HepG2 (cell line): ENCODE data around the gene NANOGP8. TPM values are rescaled to one million over a fixed set of nuclear protein-coding genes. Genes with fewer than 3 reads are reported as not detected.

Experiments
- AHR ChIP-seq: IDR thresholded peaks from 2 replicates; pipeline ENCODE4 v1.6.1; 2018; ENCODE audit warnings: missing genetic modification reagents, missing compliant biosample characterization
- BCL6 ChIP-seq: IDR thresholded peaks from 2 replicates; pipeline ENCODE4 v1.6.1; 2016; ENCODE audit warnings: missing genetic modification reagents, missing compliant biosample characterization
- CAMTA2 ChIP-seq: sonication (generic); formaldehyde crosslinking; IDR thresholded peaks from 2 replicates; pipeline ENCODE4 v1.4.0; 2020; ENCODE audit warnings: mild to moderate bottlenecking, missing genetic modification reagents, borderline replicate concordance
- CREM ChIP-seq, 2 experiments: sonication (generic) in 1 of 2; formaldehyde crosslinking in 1 of 2; IDR thresholded peaks; 2 replicates each; pipeline versions ENCODE4 v1.4.0 to v1.6.1; 2016 to 2020; ENCODE audit warnings: antibody characterized with exemption in 1 of 2, mild to moderate bottlenecking in 1 of 2, missing genetic modification reagents in 1 of 2
- EP300 ChIP-seq, 3 experiments: sonication (generic) in 1 of 3; formaldehyde crosslinking in 1 of 3; IDR thresholded peaks; 2 replicates each; pipeline versions ENCODE4 v1.5.1 to v1.6.1; 2011 to 2020; ENCODE audit warnings: low read depth in 2 of 3, low read length in 2 of 3, borderline replicate concordance in 1 of 3, improper control_type of control experiment in 1 of 3, mild to moderate bottlenecking in 1 of 3, missing genetic modification reagents in 1 of 3, moderate library complexity in 1 of 3
- FOXK1 ChIP-seq: sonication (generic); formaldehyde crosslinking; IDR thresholded peaks from 2 replicates; pipeline ENCODE4 v1.4.0; 2020; ENCODE audit warnings: low read depth, missing genetic modification reagents, borderline replicate concordance
- HMGA1 ChIP-seq: sonication (generic); formaldehyde crosslinking; conservative IDR thresholded peaks from 2 replicates; pipeline ENCODE4 v1.4.0; 2020; ENCODE audit warnings: missing genetic modification reagents
- IRF2 ChIP-seq: IDR thresholded peaks from 2 replicates; pipeline ENCODE4 v1.6.1; 2018; ENCODE audit warnings: missing genetic modification reagents, missing compliant biosample characterization
- KAT7 ChIP-seq: IDR thresholded peaks from 2 replicates; pipeline ENCODE4 v1.6.1; 2018; ENCODE audit warnings: borderline replicate concordance, missing compliant biosample characterization
- KLF11 ChIP-seq: IDR thresholded peaks from 2 replicates; pipeline ENCODE4 v1.6.1; 2016; ENCODE audit warnings: missing compliant biosample characterization
- NCOA2 ChIP-seq: sonication (generic); formaldehyde crosslinking; IDR thresholded peaks from 2 replicates; pipeline ENCODE4 v1.8.0; 2022; ENCODE audit warnings: inconsistent platforms
- PITX1 ChIP-seq: sonication (generic); formaldehyde crosslinking; IDR thresholded peaks from 2 replicates; pipeline ENCODE4 v1.5.1; 2020; ENCODE audit warnings: mild to moderate bottlenecking, missing genetic modification reagents
- SIX1 ChIP-seq: sonication (generic); formaldehyde crosslinking; IDR thresholded peaks from 2 replicates; pipeline ENCODE4 v1.4.0; 2020; ENCODE audit warnings: missing genetic modification reagents, borderline replicate concordance
- SOX13 ChIP-seq, 3 experiments: fragments of 450-650 bp in 1 of 3; sonication (generic) in 1 of 3; formaldehyde crosslinking in 1 of 3; IDR thresholded peaks in 2 of 3; conservative IDR thresholded peaks in 1 of 3; 2 replicates each; pipeline versions ENCODE4 v1.5.0 to v1.6.1; 2016 to 2020; ENCODE audit warnings: antibody characterized with exemption in 1 of 3, mild to moderate bottlenecking in 1 of 3, missing compliant biosample characterization in 1 of 3, missing genetic modification reagents in 1 of 3, moderate library complexity in 1 of 3
- SOX6 ChIP-seq, 2 experiments: fragments of 450-650 bp in 1 of 2; sonication (generic) in 1 of 2; formaldehyde crosslinking in 1 of 2; IDR thresholded peaks; 2 replicates each; pipeline versions ENCODE4 v1.4.0 to v1.6.1; 2017 to 2020; ENCODE audit warnings: antibody characterized with exemption in 1 of 2, mild to moderate bottlenecking in 1 of 2, missing genetic modification reagents in 1 of 2
- TBL1XR1 ChIP-seq: fragments of 150-350 bp; IDR thresholded peaks from 2 replicates; pipeline ENCODE4 v1.6.1; 2014; ENCODE audit warnings: borderline replicate concordance, low read length; ENCODE audit not compliant: partially characterized antibody
- ZBTB20 ChIP-seq: sonication (generic); formaldehyde crosslinking; IDR thresholded peaks from 2 replicates; pipeline ENCODE4 v1.8.1; 2023; ENCODE audit warnings: missing genetic modification reagents, low read depth, mild to moderate bottlenecking, borderline replicate concordance
- polyA plus RNA-seq, 8 experiments: library from polyadenylated mRNA; depleted of rRNA in 3 of 8; stranded (reverse) in 7 of 8; unstranded in 1 of 8; fragments of >200 nt; fragmentation: Illumina TruSeq in 4 of 8; extraction: Trizol in 4 of 8; gene quantifications; 2 replicates each; pipeline versions ENCODE4 v1.2.1 to v1.2.3, GENCODE V29; 2011 to 2016; ENCODE audit warnings: low read depth in 4 of 8, missing spikeins in 1 of 8, mixed read lengths in 1 of 8; ENCODE audit not compliant: insufficient read depth in 1 of 8
- total RNA-seq, 5 experiments: library from RNA; depleted of rRNA; stranded (reverse); fragments of >200 nt; fragmentation: Illumina TruSeq; extraction: Trizol; gene quantifications; 2 replicates each; pipeline ENCODE4 v1.2.3, GENCODE V29; 2016; ENCODE audit warnings: low read depth in 1 of 5
- TF ChIP-seq, protein P1 (sequence below), 2 experiments: sonication (generic) in 1 of 2; formaldehyde crosslinking in 1 of 2; IDR thresholded peaks; 2 replicates each; pipeline versions ENCODE4 v1.4.0 to v1.6.1; 2016 to 2020; ENCODE audit warnings: borderline replicate concordance in 1 of 2, low read depth in 1 of 2, mild to moderate bottlenecking in 1 of 2, missing genetic modification reagents in 1 of 2
- TF ChIP-seq, protein P2 (sequence below): sonication (generic); formaldehyde crosslinking; IDR thresholded peaks from 2 replicates; pipeline ENCODE4 v1.5.0; 2020; ENCODE audit warnings: missing genetic modification reagents
- TF ChIP-seq, protein P3 (sequence below): IDR thresholded peaks from 2 replicates; pipeline ENCODE4 v1.6.1; 2012; ENCODE audit warnings: low read depth, low read length, improper control_type of control experiment

The NANOGP8 gene
- total and polyA plus RNA-seq, 2 of the 13 experiments (the other 11 are each of a cell fraction or from before 2014, with no cell fraction given): 0.27 TPM; not detected in 1

DNA sequence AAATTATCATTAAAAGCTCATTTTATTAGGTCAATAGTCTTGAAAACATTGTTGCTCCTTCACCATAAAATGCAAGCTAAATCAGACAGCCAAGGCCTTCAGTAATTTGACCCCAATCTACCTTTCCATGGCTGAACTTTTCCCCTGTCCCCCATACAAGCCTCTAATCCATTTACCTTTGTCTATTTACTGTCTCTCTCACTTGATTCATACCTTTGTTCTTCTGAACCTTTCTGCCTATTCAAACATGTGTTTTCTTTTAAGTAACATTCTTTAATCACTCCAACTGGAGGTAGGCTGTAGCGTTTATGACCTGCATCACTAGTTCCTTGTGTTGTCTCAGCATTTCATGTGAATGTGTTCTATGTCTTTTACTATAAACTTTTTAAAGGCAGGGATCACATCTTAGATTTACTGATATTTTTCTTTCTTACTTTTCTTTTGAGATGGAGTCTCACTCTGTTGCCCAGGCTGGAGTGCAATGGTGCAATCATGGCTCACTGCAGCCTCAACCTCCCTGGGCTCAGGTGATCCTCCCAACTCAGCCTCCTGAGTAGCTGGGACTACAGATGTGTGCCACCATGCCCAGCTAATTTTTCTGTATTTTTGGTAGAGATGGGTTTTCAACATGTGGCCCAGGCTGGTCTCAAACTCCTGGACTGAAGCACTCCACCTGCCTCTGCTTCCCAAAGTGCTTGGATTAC lies 5.2 kb upstream of the NANOGP8 start (continued):
- TF ChIP-seq, protein P1, sequence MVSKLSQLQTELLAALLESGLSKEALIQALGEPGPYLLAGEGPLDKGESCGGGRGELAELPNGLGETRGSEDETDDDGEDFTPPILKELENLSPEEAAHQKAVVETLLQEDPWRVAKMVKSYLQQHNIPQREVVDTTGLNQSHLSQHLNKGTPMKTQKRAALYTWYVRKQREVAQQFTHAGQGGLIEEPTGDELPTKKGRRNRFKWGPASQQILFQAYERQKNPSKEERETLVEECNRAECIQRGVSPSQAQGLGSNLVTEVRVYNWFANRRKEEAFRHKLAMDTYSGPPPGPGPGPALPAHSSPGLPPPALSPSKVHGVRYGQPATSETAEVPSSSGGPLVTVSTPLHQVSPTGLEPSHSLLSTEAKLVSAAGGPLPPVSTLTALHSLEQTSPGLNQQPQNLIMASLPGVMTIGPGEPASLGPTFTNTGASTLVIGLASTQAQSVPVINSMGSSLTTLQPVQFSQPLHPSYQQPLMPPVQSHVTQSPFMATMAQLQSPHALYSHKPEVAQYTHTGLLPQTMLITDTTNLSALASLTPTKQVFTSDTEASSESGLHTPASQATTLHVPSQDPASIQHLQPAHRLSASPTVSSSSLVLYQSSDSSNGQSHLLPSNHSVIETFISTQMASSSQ (IDR thresholded peaks at IDR 0.05; ENCODE audit: low read depth): peak; percentile 50; the same call in 1 of the 2 replicates
- TF ChIP-seq, protein P1 (CRISPR knock-in tag; IDR thresholded peaks at IDR 0.05; ENCODE audit: borderline replicate concordance): no peak
- TF ChIP-seq TBL1XR1 (peak; percentile 83), KAT7 (no peak), IRF2 (CRISPR knock-in tag) (peak; percentile 37; the same call in 1 of the 2 replicates), EP300 (IDR thresholded peaks at IDR 0.05; ENCODE audit: low read depth in 2 of 2, low read length in 2 of 2) (peak in 1 of 2 experiments; percentile 91; a peak in 2 of 4 replicates), EP300 (CRISPR knock-in tag; IDR thresholded peaks at IDR 0.05; ENCODE audit: borderline replicate concordance) (no peak), ZBTB20 (CRISPR knock-in tag) (0 out of 2 replicates have a peak, but pooled peaks have one; percentile 47), NCOA2 (peak; percentile 77), SIX1 (CRISPR knock-in tag) (peak; percentile 81; the same call in 1 of the 2 replicates), HMGA1 (CRISPR knock-in tag) (no peak), KLF11 (no peak), SOX6 (IDR thresholded peaks at IDR 0.05) (no peak), SOX6 (CRISPR knock-in tag; IDR thresholded peaks at IDR 0.05) (peak; percentile 95), AHR (CRISPR knock-in tag) (no peak), FOXK1 (CRISPR knock-in tag) (peak; percentile 56; the same call in 1 of the 2 replicates), SOX13 (IDR thresholded peaks at IDR 0.05) (peak; percentile 75; the same call in 1 of the 2 replicates), SOX13 (CRISPR knock-in tag; conservative IDR thresholded peaks at IDR 0.05 in 1 of 2, IDR thresholded peaks at IDR 0.05 in 1 of 2) (peak in 1 of 2 experiments; percentile 95; a peak in 2 of 4 replicates), BCL6 (CRISPR knock-in tag) (peak; percentile 95), CAMTA2 (CRISPR knock-in tag) (no peak), PITX1 (CRISPR knock-in tag) (peak; percentile 84), CREM (IDR thresholded peaks at IDR 0.05) (peak; percentile 75), CREM (CRISPR knock-in tag; IDR thresholded peaks at IDR 0.05) (no peak)
- TF ChIP-seq, protein P2, sequence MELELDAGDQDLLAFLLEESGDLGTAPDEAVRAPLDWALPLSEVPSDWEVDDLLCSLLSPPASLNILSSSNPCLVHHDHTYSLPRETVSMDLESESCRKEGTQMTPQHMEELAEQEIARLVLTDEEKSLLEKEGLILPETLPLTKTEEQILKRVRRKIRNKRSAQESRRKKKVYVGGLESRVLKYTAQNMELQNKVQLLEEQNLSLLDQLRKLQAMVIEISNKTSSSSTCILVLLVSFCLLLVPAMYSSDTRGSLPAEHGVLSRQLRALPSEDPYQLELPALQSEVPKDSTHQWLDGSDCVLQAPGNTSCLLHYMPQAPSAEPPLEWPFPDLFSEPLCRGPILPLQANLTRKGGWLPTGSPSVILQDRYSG (CRISPR knock-in tag): no peak
- TF ChIP-seq, protein P3, sequence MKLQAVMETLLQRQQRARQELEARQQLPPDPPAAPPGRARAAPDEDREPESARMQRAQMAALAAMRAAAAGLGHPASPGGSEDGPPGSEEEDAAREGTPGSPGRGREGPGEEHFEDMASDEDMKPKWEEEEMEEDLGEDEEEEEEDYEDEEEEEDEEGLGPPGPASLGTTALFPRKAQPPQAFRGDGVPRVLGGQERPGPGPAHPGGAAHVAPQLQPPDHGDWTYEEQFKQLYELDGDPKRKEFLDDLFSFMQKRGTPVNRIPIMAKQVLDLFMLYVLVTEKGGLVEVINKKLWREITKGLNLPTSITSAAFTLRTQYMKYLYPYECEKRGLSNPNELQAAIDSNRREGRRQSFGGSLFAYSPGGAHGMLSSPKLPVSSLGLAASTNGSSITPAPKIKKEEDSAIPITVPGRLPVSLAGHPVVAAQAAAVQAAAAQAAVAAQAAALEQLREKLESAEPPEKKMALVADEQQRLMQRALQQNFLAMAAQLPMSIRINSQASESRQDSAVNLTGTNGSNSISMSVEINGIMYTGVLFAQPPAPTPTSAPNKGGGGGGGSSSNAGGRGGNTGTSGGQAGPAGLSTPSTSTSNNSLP: peak; percentile 37; the same call in 1 of the 2 replicates
